H1 (cell line): ENCODE results near the gene CD7.

Source experiments
- PHF8 ChIP-seq: fragments of 200-600 bp; sonication (generic); conservative IDR thresholded peaks from 2 replicates; pipeline ENCODE4 v1.7.1; 2012; ENCODE audit warnings: low read depth, mild to moderate bottlenecking, inconsistent platforms, low read length, moderate library complexity
- POLR2AphosphoS5 ChIP-seq: IDR thresholded peaks from 2 replicates; pipeline ENCODE4 v1.6.1; 2011; ENCODE audit warnings: low read depth, low read length

DNA sequence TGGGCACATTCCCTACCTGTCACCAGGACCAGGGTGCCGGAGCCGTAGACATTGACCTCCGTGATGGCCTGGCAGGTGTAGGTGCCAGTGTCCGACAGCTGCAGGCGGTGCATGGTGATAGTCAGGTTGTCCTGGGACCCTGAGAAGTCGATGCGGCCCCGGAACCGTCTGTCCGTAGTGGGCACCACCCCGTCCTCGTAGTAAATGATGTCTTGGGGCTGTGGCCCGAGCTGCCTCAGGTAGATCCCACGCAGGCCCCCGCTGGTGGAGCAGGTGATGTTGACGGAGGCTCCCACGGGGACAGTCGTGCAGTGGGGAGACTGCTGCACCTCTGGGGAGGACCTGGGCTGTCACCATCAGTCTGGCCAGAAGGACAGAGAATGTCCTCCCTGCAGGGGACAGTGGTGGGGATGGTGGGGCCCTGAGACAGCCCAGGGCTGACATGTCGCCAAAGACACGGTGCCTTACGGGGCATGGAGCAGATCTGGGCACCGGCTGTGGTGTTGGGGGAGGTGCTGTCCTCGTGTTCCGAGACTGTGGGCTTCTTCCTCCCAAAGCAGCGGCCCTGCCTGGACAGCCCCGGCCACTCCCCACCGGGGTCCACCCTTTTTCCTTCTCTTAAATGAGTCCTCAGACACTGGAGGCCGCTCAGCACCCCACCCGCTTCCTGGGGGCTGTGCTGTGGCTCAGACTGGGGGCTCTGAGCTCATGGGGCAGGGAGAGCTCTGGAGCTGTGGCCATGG is 586 bp downstream of the CD7 start:
- TF ChIP-seq POLR2AphosphoS5 (no peak), PHF8 (no peak)
